Measurements from ENCODE around the gene SHTN1.

- TF ChIP-seq EZH2 (IDR thresholded peaks at IDR 0.05; ENCODE audit: insufficient read depth, poor library complexity, severe bottlenecking) (no peak), EZH2phosphoT487 (IDR thresholded peaks at IDR 0.05; ENCODE audit: insufficient read depth, low read depth) (no peak)
Observed at GRCh38 chr10:116835658-116836057, 169.3 kb downstream of the SHTN1 start.

Measured in GM23248 (cell line).